Activated naive CD4-positive, alpha-beta T cell (primary cell): ENCODE measurements around the gene MYL12B.
"Not testable (repeated sequence)": the region's sequence is repeated elsewhere in the genome, so short reads cannot be mapped to it uniquely, and the experiment has no call there.

ENCODE experiments used
- DNase-seq, 4 experiments: peaks; one replicate each; lab custom pipeline; 2025; lab: John Stamatoyannopoulos, UW

Gene MYL12B

GRCh38 chr18:3261373-3262233, at the start of gene MYL12B:
Gene MYL12B, plus strand, starts transcription at chr18:3262133. Its CDS starts 10,766 bp downstream, at chr18:3272899.
- DNase-seq: peak; percentile 45 to 74 (median 56)

- DNase-seq: no peak
Measured at GRCh38 chr18:3212657-3213056, 49.3 kb upstream of the MYL12B start.

- no peak for DNase-seq
Measured at GRCh38 chr18:3213300-3214059, 48.5 kb upstream of the MYL12B start.

GRCh38 chr18:3214855-3215637, 46.9 kb upstream of the MYL12B start:
- DNase-seq: no peak

GRCh38 chr18:3216987-3217386, 44.9 kb upstream of the MYL12B start:
- DNase-seq: no peak

- no peak for DNase-seq
Measured at GRCh38 chr18:3217948-3218647, 43.8 kb upstream of the MYL12B start.

- DNase-seq: no peak
Measured at GRCh38 chr18:3218819-3219218, 43.1 kb upstream of the MYL12B start.

- DNase-seq: no peak
Measured at GRCh38 chr18:3219241-3219630, 42.7 kb upstream of the MYL12B start.

- DNase-seq: no peak
Measured at GRCh38 chr18:3219631-3220335, 42.1 kb upstream of the MYL12B start, which contains the start of gene MYOM1. Gene MYOM1, minus strand, starts transcription at chr18:3219968. Its CDS starts 4,745 bp downstream, at chr18:3215223.

- not testable (repeated sequence) for DNase-seq
Measured at GRCh38 chr18:3220868-3221267, 41.1 kb upstream of the MYL12B start.

- no peak for DNase-seq
Measured at GRCh38 chr18:3221496-3221895, 40.4 kb upstream of the MYL12B start.

- DNase-seq: no peak
Measured at GRCh38 chr18:3223356-3223755, 38.6 kb upstream of the MYL12B start.

- no peak for DNase-seq
Measured at GRCh38 chr18:3224223-3224622, 37.7 kb upstream of the MYL12B start.

GRCh38 chr18:3225588-3225987, 36.3 kb upstream of the MYL12B start:
- no peak for DNase-seq

- no peak for DNase-seq
Measured at GRCh38 chr18:3226048-3226447, 35.9 kb upstream of the MYL12B start.

GRCh38 chr18:3230401-3231334, 31.3 kb upstream of the MYL12B start:
- no peak for DNase-seq

- DNase-seq: no peak
Measured at GRCh38 chr18:3233004-3233403, 28.9 kb upstream of the MYL12B start.

- no peak for DNase-seq
Measured at GRCh38 chr18:3233433-3234168, 28.3 kb upstream of the MYL12B start.

GRCh38 chr18:3234457-3234856, 27.5 kb upstream of the MYL12B start:
- no peak for DNase-seq
